Kidney capillary endothelial cell (primary cell): ENCODE results near the gene ATP6V0D1.
A peak's percentile ranks its signal among the peaks of the same experiment; 100 is the strongest.
"Not testable (repeated sequence)": the region's sequence is repeated elsewhere in the genome, so short reads cannot be mapped to it uniquely, and the experiment has no call there.

ENCODE experiments used
- DNase-seq: peaks from one replicate; pipeline ENCODE4 v3.0.0-alpha.2; 2018; ENCODE audit warnings: low spot score

ATP6V0D1 gene

GRCh38 chr16:67429053-67429798 lies 51.7 kb downstream of the ATP6V0D1 start:
- DNase-seq, result no peak

GRCh38 chr16:67428146-67428731 lies 52.7 kb downstream of the ATP6V0D1 start:
- DNase-seq, result no peak

- no peak for DNase-seq
These were observed 54.0 kb downstream of the ATP6V0D1 start for GRCh38 chr16:67426950-67427349.

GRCh38 chr16:67426022-67426421 lies 54.9 kb downstream of the ATP6V0D1 start:
- DNase-seq, result no peak

- DNase-seq, result no peak
These were observed 55.4 kb downstream of the ATP6V0D1 start for GRCh38 chr16:67425580-67425979.

- DNase-seq, result no peak
These were observed 55.9 kb downstream of the ATP6V0D1 start for GRCh38 chr16:67425061-67425460.

GRCh38 chr16:67424261-67424615 lies 56.7 kb downstream of the ATP6V0D1 start:
- DNase-seq, result no peak

- no peak for DNase-seq
These were observed 57.2 kb downstream of the ATP6V0D1 start for GRCh38 chr16:67423611-67424260.

GRCh38 chr16:67423015-67423414 lies 57.9 kb downstream of the ATP6V0D1 start:
- no peak for DNase-seq

GRCh38 chr16:67421030-67421429 lies 59.9 kb downstream of the ATP6V0D1 start:
- DNase-seq, result no peak

GRCh38 chr16:67419931-67420330 lies 61.0 kb downstream of the ATP6V0D1 start:
- DNase-seq, result no peak

GRCh38 chr16:67419502-67419901 lies 61.5 kb downstream of the ATP6V0D1 start:
- DNase-seq, result no peak

GRCh38 chr16:67417333-67418061 lies 63.5 kb downstream of the ATP6V0D1 start:
- no peak for DNase-seq

GRCh38 chr16:67415872-67416793 lies 64.8 kb downstream of the ATP6V0D1 start, which contains the start of gene ZDHHC1:
Gene ZDHHC1, minus strand, starts transcription at chr16:67416477. Its CDS starts 8,702 bp downstream, at chr16:67407775.
- peak; percentile 76 for DNase-seq

GRCh38 chr16:67415421-67415820 lies 65.5 kb downstream of the ATP6V0D1 start:
- not testable (repeated sequence) for DNase-seq

- DNase-seq, result no peak
These were observed 66.7 kb downstream of the ATP6V0D1 start for GRCh38 chr16:67413978-67414911.

GRCh38 chr16:67412294-67412693 lies 68.7 kb downstream of the ATP6V0D1 start:
- no peak for DNase-seq

GRCh38 chr16:67411339-67411738 lies 69.6 kb downstream of the ATP6V0D1 start:
- DNase-seq, result no peak

GRCh38 chr16:67409631-67410030 lies 71.3 kb downstream of the ATP6V0D1 start:
- DNase-seq, result no peak

- DNase-seq, result no peak
These were observed 73.0 kb downstream of the ATP6V0D1 start for GRCh38 chr16:67407788-67408452.
